Stimulated activated CD8-positive, alpha-beta memory T cell treated with anti-CD3 and anti-CD28 coated beads, Interleukin-7, amount 100 ng/mL, for 24 hours (primary cell): Measurements from ENCODE around the gene RAD51B.

Experiments used
- DNase-seq: peaks from one replicate; pipeline ENCODE4 v3.0.0-alpha.2; 2020; ENCODE audit warnings: low read depth

RAD51B gene

GRCh38 chr14:68146818-68147217 is 327.2 kb downstream of the RAD51B start:
- no peak for DNase-seq

DNA sequence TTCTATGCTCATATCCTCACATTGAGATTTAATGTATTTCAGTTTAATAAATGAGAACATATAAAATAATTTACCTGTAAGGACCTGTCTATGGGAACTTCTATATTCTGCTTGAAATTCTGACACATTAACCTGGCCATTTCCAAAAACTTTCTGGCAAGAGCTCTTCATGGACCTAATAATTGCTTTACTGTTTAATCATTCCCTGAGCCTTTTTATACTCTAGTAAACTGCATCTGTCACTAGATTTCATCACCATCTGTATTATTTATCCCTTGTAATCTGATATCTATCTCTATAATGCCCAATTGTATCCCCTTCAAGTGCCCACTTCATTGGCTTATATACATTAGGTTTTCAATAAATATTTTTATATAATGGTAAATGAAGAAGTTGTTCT is 327.7 kb downstream of the RAD51B start:
- DNase-seq, result no peak

GRCh38 chr14:68148276-68148675 is 328.7 kb downstream of the RAD51B start:
- no peak for DNase-seq

GRCh38 chr14:68148763-68149162 is 329.2 kb downstream of the RAD51B start:
- no peak for DNase-seq

DNA sequence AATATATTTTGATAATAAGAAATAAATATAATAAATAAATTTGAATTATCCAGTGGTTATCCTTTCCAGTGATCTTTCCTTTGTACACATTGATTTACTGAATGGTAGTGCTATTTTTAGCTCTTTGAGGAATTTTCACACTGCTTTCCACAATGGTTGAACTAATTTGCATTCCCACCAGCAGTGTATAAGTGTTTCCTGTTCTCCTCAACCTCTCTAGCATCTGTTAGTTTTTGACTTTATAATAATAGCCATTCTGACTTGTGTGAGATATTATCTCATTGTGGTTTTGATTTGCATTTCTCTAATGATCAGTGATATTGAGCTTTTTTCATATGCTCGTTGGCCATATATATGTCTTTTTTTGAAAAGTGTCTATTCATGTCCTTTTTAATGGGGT is 333.7 kb downstream of the RAD51B start:
- DNase-seq, result no peak

DNA sequence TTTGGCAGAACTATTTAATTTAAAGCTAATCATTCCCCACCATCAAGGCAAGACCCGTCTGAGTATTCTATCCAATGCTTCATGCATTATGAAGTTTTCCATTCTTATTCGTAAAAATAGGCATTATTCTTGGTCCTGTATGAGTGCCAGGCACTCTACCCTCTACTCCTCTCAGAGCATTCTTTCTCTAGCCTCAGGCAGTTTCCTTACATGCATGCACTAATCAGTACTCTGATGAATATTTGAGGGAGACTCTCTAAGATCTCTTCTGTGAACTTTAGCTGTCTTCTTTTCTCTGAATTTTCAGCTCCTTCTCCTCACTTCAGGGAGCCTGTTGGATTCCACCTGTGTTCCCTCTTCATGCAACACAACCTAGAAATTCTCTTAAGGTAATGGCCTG is 334.7 kb downstream of the RAD51B start:
- no peak for DNase-seq

GRCh38 chr14:68157971-68158371 is 338.4 kb downstream of the RAD51B start:
- no peak for DNase-seq

DNA sequence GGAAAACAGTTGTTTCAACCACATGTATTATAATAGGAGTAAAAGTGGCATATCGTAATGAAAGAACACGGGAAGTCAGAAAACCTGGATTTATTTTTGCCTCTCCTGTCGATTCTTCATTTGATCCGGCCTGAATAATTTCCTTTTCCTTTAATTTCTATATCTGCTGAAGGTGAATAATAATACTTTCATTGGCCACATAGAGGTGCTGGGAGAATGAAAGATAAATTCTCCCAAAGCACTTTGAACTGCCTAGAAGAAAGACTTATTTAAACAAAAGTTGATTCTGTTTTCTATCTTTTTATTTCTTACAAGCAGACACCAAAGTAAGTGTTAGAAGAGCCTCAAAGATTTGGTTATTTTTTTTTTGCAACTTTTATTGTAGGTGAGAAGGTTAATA is 339.1 kb downstream of the RAD51B start:
- DNase-seq, result no peak

DNA sequence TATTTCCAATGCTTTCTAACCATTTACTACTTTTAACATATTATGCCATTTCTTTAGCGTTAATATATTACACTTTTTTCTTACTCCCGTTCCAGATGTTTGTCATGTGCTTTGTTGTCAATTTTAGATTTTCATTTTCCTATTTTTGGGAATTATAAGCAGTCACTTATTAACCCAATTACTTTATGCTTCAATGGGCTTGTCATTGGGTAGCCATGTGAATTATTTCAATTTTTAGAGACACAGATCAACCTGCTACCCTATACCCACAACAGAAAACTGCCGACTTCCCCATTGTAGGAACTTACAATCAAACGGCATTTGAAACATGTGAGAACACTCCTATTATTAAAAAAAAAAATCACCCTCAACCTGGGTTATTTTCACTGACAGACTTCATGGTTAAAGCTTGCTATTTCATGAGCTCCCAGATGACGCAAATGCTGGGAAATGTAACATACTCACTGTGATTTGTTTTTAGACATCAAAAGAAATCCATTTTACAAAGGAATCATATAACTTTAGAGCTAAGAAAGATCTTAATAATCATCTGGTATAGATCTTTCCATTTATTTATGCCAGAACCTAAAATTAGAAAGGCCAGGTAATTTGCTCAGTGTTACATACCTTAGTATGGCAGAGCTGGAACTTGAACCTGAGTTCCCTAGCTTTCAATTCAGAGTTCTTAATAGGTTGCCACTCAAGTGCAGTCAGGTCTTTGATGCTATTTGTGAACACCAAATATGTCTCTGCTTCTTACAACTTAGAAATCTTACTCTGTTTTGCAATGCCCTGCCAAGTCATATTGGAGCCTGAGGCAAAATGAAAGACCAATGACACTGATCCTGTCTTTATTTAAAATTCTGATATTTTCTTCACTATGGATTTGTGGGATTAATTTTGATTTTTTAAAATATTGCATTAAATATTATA is 340.4 kb downstream of the RAD51B start:
- DNase-seq, result no peak

- no peak for DNase-seq
These were observed 341.4 kb downstream of the RAD51B start for GRCh38 chr14:68160779-68161546.

DNA sequence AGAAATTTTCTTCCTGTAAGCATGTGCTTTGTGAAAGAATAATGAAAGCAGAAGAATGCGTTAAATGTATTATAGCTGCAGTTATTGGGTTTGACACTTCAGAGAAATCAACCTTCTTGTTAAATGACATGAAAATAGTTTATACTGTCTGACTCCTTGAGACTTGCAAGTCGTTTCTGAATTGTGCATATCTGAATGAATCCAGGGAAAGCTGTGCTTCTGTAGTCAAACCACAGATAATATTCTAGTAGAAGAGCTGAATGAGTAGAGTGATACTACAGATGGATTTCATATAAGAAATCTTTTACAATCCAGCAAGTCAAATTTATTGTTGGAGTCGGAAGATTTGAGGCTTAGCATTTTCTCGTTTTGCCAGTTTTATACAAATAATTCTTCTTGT is 343.3 kb downstream of the RAD51B start:
- DNase-seq, result no peak

DNA sequence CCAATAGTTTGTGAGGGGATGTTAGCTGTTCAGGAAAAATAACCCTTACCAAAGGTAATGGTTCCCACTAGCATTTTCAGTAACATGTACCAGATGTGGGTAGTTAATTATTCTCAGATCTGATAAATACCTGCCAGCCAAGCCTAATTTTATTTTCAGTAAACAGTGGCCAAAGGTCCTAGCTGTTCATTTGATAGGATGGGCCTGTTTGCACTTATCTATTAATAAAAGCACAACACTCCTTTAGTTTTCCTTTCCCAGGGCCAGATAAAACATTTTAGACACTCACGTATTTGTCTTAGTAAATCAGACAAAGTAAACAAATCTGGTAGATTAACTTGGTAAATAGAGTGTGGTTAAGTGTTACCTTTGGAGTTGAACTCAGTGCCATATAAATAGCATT is 345.1 kb downstream of the RAD51B start:
- DNase-seq, result no peak

- no peak for DNase-seq
These were observed 345.8 kb downstream of the RAD51B start for GRCh38 chr14:68165274-68165843.

DNA sequence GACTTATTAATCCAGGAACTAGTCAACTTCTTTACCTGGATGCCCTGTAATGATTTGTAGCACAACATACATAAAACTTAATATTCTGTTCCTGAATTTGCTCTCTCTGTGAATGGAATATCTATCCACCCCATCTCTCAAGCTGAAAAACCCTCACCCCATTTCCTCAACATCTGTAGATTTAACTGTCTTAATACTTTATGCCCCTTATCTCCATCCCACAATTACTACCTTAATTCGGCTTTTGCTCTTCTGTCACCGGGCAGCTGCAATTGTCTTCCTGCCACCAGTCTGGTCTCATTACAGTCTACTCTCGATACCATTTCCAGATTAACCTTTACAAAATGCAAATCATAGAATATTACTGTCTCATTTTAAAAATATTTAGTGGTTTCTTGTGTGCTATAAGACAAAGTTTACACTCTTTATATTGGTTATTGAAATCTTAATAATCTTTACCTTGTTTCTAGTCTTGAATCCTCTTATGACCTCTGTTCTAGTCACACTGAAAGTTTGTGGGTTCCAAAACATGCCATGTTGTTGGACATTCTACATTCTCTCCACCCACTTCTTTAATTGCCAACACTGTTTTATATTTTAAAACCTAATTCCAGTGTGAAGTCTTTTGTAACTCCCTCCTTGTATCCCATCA is 347.3 kb downstream of the RAD51B start:
- no peak for DNase-seq

- no peak for DNase-seq
These were observed 348.0 kb downstream of the RAD51B start for GRCh38 chr14:68167383-68168087.

GRCh38 chr14:68168460-68169109 is 349.0 kb downstream of the RAD51B start:
- no peak for DNase-seq

GRCh38 chr14:68172216-68172615 is 352.6 kb downstream of the RAD51B start:
- DNase-seq, result no peak

DNA sequence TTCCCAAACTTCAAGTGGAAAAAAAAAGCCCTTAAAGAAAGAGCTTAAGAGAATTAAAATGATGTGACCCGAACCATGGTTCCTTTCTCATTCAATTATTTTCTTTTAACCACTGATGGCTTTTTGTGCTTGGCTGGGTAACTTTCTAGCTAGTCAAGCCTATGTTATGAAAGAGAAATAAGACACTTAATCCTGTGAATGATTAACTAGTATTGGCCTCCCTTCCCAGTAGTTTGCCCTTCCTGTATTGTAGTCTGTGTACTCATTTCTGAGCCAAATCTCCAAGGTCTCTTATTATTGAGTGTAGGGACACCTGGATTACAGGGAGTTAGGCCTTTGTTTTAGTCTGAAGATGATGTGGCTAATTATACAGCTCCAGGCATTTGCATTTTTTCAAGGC is 353.0 kb downstream of the RAD51B start:
- no peak for DNase-seq

- no peak for DNase-seq
These were observed 353.8 kb downstream of the RAD51B start for GRCh38 chr14:68173227-68173972.

- no peak for DNase-seq
These were observed 354.9 kb downstream of the RAD51B start for GRCh38 chr14:68174446-68174845.
